SK-N-SH (cell line): ENCODE measurements around the gene CLDN16. TPM values are rescaled to one million over a fixed set of nuclear protein-coding genes. Genes with fewer than 3 reads are reported as not detected.

ENCODE experiments used
- CTCF ChIA-PET: fragments of 300-600, 350-600 bp; formaldehyde crosslinking; extraction: SDS; loops from one replicate; lab custom pipeline; 2021; lab: Yijun Ruan, JAX
- POLR2A ChIA-PET: fragments of 350-600 bp; sonication (Branson Sonifier 250); formaldehyde crosslinking; extraction: SDS; loops from one replicate; lab custom pipeline; 2020; ENCODE audit warnings: antibody characterized with exemption, inconsistent platforms; lab: Yijun Ruan, JAX
- DNase-seq: peaks from one replicate; pipeline ENCODE4 v3.0.0; 2012
- H2AFZ ChIP-seq: fragments of 200-600 bp; sonication (generic); 2 replicates; pipeline ENCODE4 v1.8.1; 2016; ENCODE audit warnings: antibody characterized with exemption, mild to moderate bottlenecking, low read depth
- H3F3A ChIP-seq: fragments of 200-600 bp; sonication (generic); replicated peaks from 2 replicates; pipeline ENCODE3; 2016; ENCODE audit warnings: antibody characterized with exemption, mild to moderate bottlenecking; ENCODE audit not compliant: insufficient read depth
- H3K27ac ChIP-seq, 2 experiments: fragments of 200-500 bp in 1 of 2; fragments of 200-600 bp in 1 of 2; sonication (Bioruptor generic) in 1 of 2; sonication (generic), shearing (Covaris generic) in 1 of 2; 2 replicates each; pipeline versions ENCODE4 v1.5.1 to v1.6.1; 2014 to 2016; ENCODE audit warnings: low read depth in 2 of 2, inconsistent platforms in 1 of 2, low read length in 1 of 2, mild to moderate bottlenecking in 1 of 2, mixed read lengths in 1 of 2
- H3K27me3 ChIP-seq: fragments of 200-600 bp; sonication (generic), shearing (Covaris generic); 2 replicates; pipeline ENCODE4 v1.6.1; 2016; ENCODE audit warnings: mixed run types; ENCODE audit not compliant: insufficient read depth
- H3K36me3 ChIP-seq, 2 experiments: fragments of 200-500 bp in 1 of 2; fragments of 200-600 bp in 1 of 2; sonication (Bioruptor generic) in 1 of 2; sonication (generic) in 1 of 2; replicated peaks in 1 of 2; 2 replicates each; pipeline versions ENCODE3 to v1.5.1; 2014 to 2016; ENCODE audit warnings: low read length in 1 of 2, mild to moderate bottlenecking in 1 of 2; ENCODE audit not compliant: insufficient read depth in 2 of 2, control insufficient read depth in 1 of 2
- H3K4me1 ChIP-seq, 2 experiments: fragments of 200-500 bp in 1 of 2; fragments of 200-600 bp in 1 of 2; sonication (Bioruptor generic) in 1 of 2; sonication (generic), shearing (Covaris generic) in 1 of 2; 2 replicates each; pipeline versions ENCODE4 v1.5.1 to v1.6.1; 2014 to 2016; ENCODE audit warnings: low read depth in 1 of 2, low read length in 1 of 2, mixed run types in 1 of 2; ENCODE audit not compliant: insufficient read depth in 2 of 2, control insufficient read depth in 1 of 2
- H3K4me2 ChIP-seq: fragments of 200-600 bp; sonication (generic), shearing (Covaris generic); 2 replicates; pipeline ENCODE4 v1.6.1; 2017; ENCODE audit warnings: mixed run types
- H3K4me3 ChIP-seq, 2 experiments: fragments of 200-500 bp in 1 of 2; fragments of 200-600 bp in 1 of 2; sonication (Bioruptor generic) in 1 of 2; sonication (generic), shearing (Covaris generic) in 1 of 2; 2 replicates each; pipeline versions ENCODE4 v1.5.1 to v1.8.1; 2014 to 2016; ENCODE audit warnings: low read depth in 2 of 2, inconsistent platforms in 1 of 2, low read length in 1 of 2, mild to moderate bottlenecking in 1 of 2, mixed read lengths in 1 of 2, moderate library complexity in 1 of 2
- H3K79me2 ChIP-seq: fragments of 200-600 bp; sonication (generic); 2 replicates; pipeline ENCODE4 v1.8.1; 2017; ENCODE audit warnings: mild to moderate bottlenecking; ENCODE audit not compliant: insufficient read depth
- H3K9ac ChIP-seq: fragments of 200-600 bp; sonication (generic); 2 replicates; pipeline ENCODE4 v1.6.1; 2017; ENCODE audit warnings: mixed run types
- H3K9me2 ChIP-seq: fragments of 200-600 bp; sonication (generic); 2 replicates; pipeline ENCODE4 v1.6.1; 2017; ENCODE audit warnings: mixed run types
- H3K9me3 ChIP-seq: fragments of 200-600 bp; sonication (generic); 2 replicates; pipeline ENCODE4 v1.6.1; 2017; ENCODE audit warnings: mixed run types, mild to moderate bottlenecking, moderate library complexity
- H4K20me1 ChIP-seq: fragments of 200-600 bp; sonication (generic); 2 replicates; pipeline ENCODE4 v1.6.1; 2017; ENCODE audit warnings: mild to moderate bottlenecking, mixed run types; ENCODE audit not compliant: insufficient read depth
- EP300 ChIP-seq, 2 experiments: IDR thresholded peaks; 2 replicates each; pipeline versions ENCODE4 v1.4.0 to v1.6.1; 2012; ENCODE audit warnings: borderline replicate concordance in 1 of 2, low read depth in 1 of 2, low read length in 1 of 2
- EZH2phosphoT487 ChIP-seq: fragments of 200-600 bp; sonication (generic); IDR thresholded peaks from 2 replicates; pipeline ENCODE4 v1.6.1; 2017; ENCODE audit warnings: low read depth, mixed run types, mild to moderate bottlenecking, antibody characterized with exemption, moderate library complexity, borderline replicate concordance
- GABPA ChIP-seq: IDR thresholded peaks from 2 replicates; pipeline ENCODE4 v1.4.0; 2012; ENCODE audit warnings: low read depth, mild to moderate bottlenecking
- GATA2 ChIP-seq: sonication (generic); formaldehyde crosslinking; IDR thresholded peaks from 2 replicates; pipeline ENCODE4 v1.5.0; 2020; ENCODE audit warnings: mild to moderate bottlenecking, missing genetic modification reagents
- MEF2A ChIP-seq: IDR thresholded peaks from 2 replicates; pipeline ENCODE4 v1.4.0; 2012; ENCODE audit warnings: low read depth, borderline replicate concordance
- RCOR1 ChIP-seq: fragments of 150-350 bp; IDR thresholded peaks from 2 replicates; pipeline ENCODE4 v1.6.1; 2017; ENCODE audit warnings: antibody characterized with exemption, low read length
- RFX5 ChIP-seq: IDR thresholded peaks from 2 replicates; pipeline ENCODE4 v1.6.1; 2012; ENCODE audit warnings: mild to moderate bottlenecking, improper control_type of control experiment, low read length
- RXRA ChIP-seq: IDR thresholded peaks from 2 replicates; pipeline ENCODE4 v1.4.0; 2012; ENCODE audit warnings: low read depth, mild to moderate bottlenecking, borderline replicate concordance
- SIN3A ChIP-seq: IDR thresholded peaks from 2 replicates; pipeline ENCODE4 v1.6.1; 2012; ENCODE audit warnings: low read depth, mild to moderate bottlenecking, low read length, moderate library complexity, borderline replicate concordance
- TAF1 ChIP-seq: IDR thresholded peaks from 2 replicates; pipeline ENCODE4 v1.6.1; 2012; ENCODE audit warnings: low read depth, mild to moderate bottlenecking, low read length, moderate library complexity, borderline replicate concordance
- TCF12 ChIP-seq: IDR thresholded peaks from 2 replicates; pipeline ENCODE4 v1.4.0; 2012
- TEAD4 ChIP-seq: IDR thresholded peaks from 2 replicates; pipeline ENCODE4 v1.4.0; 2012; ENCODE audit warnings: mild to moderate bottlenecking, borderline replicate concordance; ENCODE audit not compliant: insufficient read depth
- WGBS: methylation state at CpG from one replicate; pipeline ENCODE4 v1.1.6; 2017; ENCODE audit warnings: low lambda C conversion rate; 5-methylcytosine and 5-hydroxymethylcytosine counted together
- polyA plus RNA-seq, 3 experiments: library from polyadenylated mRNA; depleted of rRNA; stranded (reverse); fragments of >200 nt; gene quantifications; 2 replicates each; pipeline ENCODE4 v1.2.3, GENCODE V29; 2012
- TF ChIP-seq, protein P1 (sequence below): fragments of 150-350 bp; IDR thresholded peaks from 2 replicates; pipeline ENCODE4 v1.6.1; 2016; ENCODE audit warnings: mild to moderate bottlenecking, low read depth, low read length
- TF ChIP-seq, protein P2 (sequence below): fragments of 150-350 bp; IDR thresholded peaks from 2 replicates; pipeline ENCODE4 v1.6.1; 2017; ENCODE audit warnings: antibody characterized with exemption, low read length, low read depth, borderline replicate concordance
- TF ChIP-seq, protein P3 (sequence below): IDR thresholded peaks from 2 replicates; pipeline ENCODE4 v1.4.0; 2012; ENCODE audit warnings: low read depth, borderline replicate concordance
- TF ChIP-seq, protein P4 (sequence below): IDR thresholded peaks from 2 replicates; pipeline ENCODE4; 2012
- TF ChIP-seq, protein P5 (sequence below): IDR thresholded peaks from 2 replicates; pipeline ENCODE4 v1.4.0; 2012; ENCODE audit warnings: low read depth, borderline replicate concordance

Gene CLDN16
- polyA plus RNA-seq, 1 of the 3 experiments (the other 2 are of a cell fraction) = 0.02 TPM

DNA sequence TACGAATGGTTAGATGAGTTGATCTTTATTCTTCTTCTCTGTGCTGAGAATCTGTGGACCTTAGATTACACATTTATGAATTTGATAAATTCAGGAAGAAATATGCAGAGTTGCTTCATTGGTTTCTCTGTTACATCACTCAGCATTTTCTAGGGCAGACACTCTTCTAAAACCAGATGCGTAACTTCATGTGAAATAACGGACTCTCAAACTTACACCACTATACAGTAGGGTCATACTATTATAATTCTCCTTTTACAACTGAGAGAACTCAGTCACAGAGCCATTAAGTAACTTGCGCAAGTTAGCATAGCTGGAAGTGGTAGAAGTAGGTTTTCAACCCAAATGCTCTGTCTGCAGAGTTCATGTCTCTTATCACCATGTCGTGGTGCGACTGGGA, 56.0 kb downstream of the CLDN16 start:
- H3F3A ChIP-seq = no peaks in the 10 kb centered on the region
- ChIA-PET CTCF (no interaction called here), POLR2A (no interaction called here)
- H3K4me3 ChIP-seq = no peak overlapping the region
- DNase-seq = no peak
- H3K9me2 ChIP-seq = no peaks in the 10 kb centered on the region
- TF ChIP-seq SIN3A (no peak), TAF1 (no peak), RCOR1 (no peak), TEAD4 (no peak), RXRA (no peak), EZH2phosphoT487 (no peak), TCF12 (no peak), MEF2A (no peak), GABPA (no peak), EP300 (IDR thresholded peaks at IDR 0.05; ENCODE audit: borderline replicate concordance in 1 of 2, low read depth in 1 of 2, low read length in 1 of 2) (no peak), RFX5 (no peak), GATA2 (CRISPR knock-in tag) (no peak)
- TF ChIP-seq, protein P1, sequence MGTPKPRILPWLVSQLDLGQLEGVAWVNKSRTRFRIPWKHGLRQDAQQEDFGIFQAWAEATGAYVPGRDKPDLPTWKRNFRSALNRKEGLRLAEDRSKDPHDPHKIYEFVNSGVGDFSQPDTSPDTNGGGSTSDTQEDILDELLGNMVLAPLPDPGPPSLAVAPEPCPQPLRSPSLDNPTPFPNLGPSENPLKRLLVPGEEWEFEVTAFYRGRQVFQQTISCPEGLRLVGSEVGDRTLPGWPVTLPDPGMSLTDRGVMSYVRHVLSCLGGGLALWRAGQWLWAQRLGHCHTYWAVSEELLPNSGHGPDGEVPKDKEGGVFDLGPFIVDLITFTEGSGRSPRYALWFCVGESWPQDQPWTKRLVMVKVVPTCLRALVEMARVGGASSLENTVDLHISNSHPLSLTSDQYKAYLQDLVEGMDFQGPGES = no peak
- TF ChIP-seq, protein P2, sequence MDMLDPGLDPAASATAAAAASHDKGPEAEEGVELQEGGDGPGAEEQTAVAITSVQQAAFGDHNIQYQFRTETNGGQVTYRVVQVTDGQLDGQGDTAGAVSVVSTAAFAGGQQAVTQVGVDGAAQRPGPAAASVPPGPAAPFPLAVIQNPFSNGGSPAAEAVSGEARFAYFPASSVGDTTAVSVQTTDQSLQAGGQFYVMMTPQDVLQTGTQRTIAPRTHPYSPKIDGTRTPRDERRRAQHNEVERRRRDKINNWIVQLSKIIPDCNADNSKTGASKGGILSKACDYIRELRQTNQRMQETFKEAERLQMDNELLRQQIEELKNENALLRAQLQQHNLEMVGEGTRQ = no peak
- TF ChIP-seq, protein P3, sequence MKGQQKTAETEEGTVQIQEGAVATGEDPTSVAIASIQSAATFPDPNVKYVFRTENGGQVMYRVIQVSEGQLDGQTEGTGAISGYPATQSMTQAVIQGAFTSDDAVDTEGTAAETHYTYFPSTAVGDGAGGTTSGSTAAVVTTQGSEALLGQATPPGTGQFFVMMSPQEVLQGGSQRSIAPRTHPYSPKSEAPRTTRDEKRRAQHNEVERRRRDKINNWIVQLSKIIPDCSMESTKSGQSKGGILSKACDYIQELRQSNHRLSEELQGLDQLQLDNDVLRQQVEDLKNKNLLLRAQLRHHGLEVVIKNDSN = no peak
- TF ChIP-seq, protein P4, sequence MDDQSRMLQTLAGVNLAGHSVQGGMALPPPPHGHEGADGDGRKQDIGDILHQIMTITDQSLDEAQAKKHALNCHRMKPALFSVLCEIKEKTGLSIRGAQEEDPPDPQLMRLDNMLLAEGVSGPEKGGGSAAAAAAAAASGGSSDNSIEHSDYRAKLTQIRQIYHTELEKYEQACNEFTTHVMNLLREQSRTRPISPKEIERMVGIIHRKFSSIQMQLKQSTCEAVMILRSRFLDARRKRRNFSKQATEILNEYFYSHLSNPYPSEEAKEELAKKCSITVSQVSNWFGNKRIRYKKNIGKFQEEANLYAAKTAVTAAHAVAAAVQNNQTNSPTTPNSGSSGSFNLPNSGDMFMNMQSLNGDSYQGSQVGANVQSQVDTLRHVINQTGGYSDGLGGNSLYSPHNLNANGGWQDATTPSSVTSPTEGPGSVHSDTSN = no peak
- TF ChIP-seq, protein P5, sequence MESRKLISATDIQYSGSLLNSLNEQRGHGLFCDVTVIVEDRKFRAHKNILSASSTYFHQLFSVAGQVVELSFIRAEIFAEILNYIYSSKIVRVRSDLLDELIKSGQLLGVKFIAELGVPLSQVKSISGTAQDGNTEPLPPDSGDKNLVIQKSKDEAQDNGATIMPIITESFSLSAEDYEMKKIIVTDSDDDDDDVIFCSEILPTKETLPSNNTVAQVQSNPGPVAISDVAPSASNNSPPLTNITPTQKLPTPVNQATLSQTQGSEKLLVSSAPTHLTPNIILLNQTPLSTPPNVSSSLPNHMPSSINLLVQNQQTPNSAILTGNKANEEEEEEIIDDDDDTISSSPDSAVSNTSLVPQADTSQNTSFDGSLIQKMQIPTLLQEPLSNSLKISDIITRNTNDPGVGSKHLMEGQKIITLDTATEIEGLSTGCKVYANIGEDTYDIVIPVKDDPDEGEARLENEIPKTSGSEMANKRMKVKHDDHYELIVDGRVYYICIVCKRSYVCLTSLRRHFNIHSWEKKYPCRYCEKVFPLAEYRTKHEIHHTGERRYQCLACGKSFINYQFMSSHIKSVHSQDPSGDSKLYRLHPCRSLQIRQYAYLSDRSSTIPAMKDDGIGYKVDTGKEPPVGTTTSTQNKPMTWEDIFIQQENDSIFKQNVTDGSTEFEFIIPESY = no peak
- H3K4me2 ChIP-seq = no peak overlapping the region
- 35% methylated on average over 6 of the region's 6 CpGs for WGBS
- peaks cover 5% of the 10 kb centered on the region; the same call in 1 of the 2 replicates for H3K27me3 ChIP-seq
- no peaks in the 10 kb centered on the region for H3K36me3 ChIP-seq
- H3K9ac ChIP-seq = no peak overlapping the region
- no peaks in the 10 kb centered on the region for H3K9me3 ChIP-seq
- no peaks in the 10 kb centered on the region; a peak in 1 of 4 replicates for H3K4me1 ChIP-seq
- no peaks in the 10 kb centered on the region for H4K20me1 ChIP-seq
- H2AFZ ChIP-seq = no peak overlapping the region
- H3K27ac ChIP-seq = no peak overlapping the region
- H3K79me2 ChIP-seq = no peaks in the 10 kb centered on the region
